ENCODE measurements around the gene PRPF4.

Gene PRPF4

DNA sequence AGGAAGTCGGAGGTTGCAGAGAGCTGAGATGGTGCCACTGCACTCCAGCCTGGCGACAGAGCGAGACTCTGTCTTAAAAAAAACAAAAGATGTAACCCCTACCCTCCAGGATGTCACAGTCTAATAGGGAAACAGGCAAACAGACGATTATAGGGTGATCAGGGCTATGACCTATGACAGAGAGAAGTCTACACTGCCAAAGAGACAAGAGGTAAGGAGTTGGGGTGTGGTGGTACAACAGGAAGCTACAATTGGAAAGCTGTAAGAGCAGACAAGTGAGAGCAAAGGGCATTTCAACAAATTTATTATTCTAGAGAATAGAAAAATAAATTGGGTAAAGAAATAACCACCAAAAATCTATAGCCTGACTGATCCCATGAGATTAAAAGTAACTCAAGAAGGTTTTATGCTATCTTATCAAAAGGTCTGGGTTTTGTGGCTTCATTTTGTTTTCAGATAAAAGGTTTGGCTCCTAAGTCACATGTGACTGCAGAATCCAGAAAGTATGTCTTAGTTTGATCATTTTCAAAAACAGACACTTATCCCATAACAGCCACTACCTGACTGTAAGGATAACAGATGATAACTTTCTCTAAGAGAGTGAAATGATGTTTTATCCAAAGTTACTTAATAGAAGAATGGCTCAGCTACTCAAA lies 7.4 kb upstream of the PRPF4 start:
- Histone ChIP-seq H3K4me3 (replicated peaks; ENCODE audit: insufficient read depth, low read length) (no peak overlapping the region), H3K27ac (replicated peaks) (no peak overlapping the region), H3K27me3 (ENCODE audit: insufficient read depth, poor library complexity, severe bottlenecking) (no peaks in the 10 kb centered on the region)
- no peak for DNase-seq (ENCODE audit: low read depth in 1 of 2, low spot score in 1 of 2)
- TF ChIP-seq POLR2AphosphoS5 (IDR thresholded peaks at IDR 0.05; ENCODE audit: low read depth) = no peak
- TF ChIP-seq SPI1 (IDR thresholded peaks at IDR 0.05; ENCODE audit: borderline replicate concordance, low read depth) = no peak
- TF ChIP-seq, protein P1, sequence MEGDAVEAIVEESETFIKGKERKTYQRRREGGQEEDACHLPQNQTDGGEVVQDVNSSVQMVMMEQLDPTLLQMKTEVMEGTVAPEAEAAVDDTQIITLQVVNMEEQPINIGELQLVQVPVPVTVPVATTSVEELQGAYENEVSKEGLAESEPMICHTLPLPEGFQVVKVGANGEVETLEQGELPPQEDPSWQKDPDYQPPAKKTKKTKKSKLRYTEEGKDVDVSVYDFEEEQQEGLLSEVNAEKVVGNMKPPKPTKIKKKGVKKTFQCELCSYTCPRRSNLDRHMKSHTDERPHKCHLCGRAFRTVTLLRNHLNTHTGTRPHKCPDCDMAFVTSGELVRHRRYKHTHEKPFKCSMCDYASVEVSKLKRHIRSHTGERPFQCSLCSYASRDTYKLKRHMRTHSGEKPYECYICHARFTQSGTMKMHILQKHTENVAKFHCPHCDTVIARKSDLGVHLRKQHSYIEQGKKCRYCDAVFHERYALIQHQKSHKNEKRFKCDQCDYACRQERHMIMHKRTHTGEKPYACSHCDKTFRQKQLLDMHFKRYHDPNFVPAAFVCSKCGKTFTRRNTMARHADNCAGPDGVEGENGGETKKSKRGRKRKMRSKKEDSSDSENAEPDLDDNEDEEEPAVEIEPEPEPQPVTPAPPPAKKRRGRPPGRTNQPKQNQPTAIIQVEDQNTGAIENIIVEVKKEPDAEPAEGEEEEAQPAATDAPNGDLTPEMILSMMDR (IDR thresholded peaks at IDR 0.05; ENCODE audit: insufficient read depth, low read length) = no peak
- no peak for TF ChIP-seq GABPA (IDR thresholded peaks at IDR 0.05; ENCODE audit: low read depth)
- TF ChIP-seq, protein P2, sequence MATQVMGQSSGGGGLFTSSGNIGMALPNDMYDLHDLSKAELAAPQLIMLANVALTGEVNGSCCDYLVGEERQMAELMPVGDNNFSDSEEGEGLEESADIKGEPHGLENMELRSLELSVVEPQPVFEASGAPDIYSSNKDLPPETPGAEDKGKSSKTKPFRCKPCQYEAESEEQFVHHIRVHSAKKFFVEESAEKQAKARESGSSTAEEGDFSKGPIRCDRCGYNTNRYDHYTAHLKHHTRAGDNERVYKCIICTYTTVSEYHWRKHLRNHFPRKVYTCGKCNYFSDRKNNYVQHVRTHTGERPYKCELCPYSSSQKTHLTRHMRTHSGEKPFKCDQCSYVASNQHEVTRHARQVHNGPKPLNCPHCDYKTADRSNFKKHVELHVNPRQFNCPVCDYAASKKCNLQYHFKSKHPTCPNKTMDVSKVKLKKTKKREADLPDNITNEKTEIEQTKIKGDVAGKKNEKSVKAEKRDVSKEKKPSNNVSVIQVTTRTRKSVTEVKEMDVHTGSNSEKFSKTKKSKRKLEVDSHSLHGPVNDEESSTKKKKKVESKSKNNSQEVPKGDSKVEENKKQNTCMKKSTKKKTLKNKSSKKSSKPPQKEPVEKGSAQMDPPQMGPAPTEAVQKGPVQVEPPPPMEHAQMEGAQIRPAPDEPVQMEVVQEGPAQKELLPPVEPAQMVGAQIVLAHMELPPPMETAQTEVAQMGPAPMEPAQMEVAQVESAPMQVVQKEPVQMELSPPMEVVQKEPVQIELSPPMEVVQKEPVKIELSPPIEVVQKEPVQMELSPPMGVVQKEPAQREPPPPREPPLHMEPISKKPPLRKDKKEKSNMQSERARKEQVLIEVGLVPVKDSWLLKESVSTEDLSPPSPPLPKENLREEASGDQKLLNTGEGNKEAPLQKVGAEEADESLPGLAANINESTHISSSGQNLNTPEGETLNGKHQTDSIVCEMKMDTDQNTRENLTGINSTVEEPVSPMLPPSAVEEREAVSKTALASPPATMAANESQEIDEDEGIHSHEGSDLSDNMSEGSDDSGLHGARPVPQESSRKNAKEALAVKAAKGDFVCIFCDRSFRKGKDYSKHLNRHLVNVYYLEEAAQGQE (IDR thresholded peaks at IDR 0.05; ENCODE audit: insufficient replicate concordance, low read depth) = no peak

DNA sequence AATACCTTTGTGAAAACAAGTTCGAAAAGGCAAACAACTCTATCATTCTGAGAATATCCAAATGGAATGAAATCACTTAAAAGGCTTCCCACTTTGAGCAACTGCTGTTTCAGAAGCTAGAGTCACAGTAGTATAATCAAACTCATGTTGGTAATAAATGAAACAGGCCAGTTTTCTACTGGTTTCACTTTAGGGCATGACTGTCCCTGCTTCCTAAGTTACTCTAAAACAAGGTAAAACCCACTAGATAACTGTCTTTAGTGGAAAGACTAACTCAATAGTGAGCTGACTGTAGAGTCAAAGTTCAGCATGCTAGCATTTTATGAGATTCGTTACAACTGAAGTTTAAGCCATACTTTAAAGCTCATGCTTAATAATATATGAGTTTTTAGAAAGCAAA lies 6.1 kb upstream of the PRPF4 start:
- TF ChIP-seq, protein P1 (IDR thresholded peaks at IDR 0.05; ENCODE audit: insufficient read depth, low read length) = no peak
- no peak for TF ChIP-seq POLR2AphosphoS5 (IDR thresholded peaks at IDR 0.05; ENCODE audit: low read depth)
- TF ChIP-seq GABPA (IDR thresholded peaks at IDR 0.05; ENCODE audit: low read depth) = no peak
- TF ChIP-seq, protein P2 (IDR thresholded peaks at IDR 0.05; ENCODE audit: insufficient replicate concordance, low read depth) = no peak
- TF ChIP-seq SPI1 (IDR thresholded peaks at IDR 0.05; ENCODE audit: borderline replicate concordance, low read depth) = no peak
- no peak overlapping the region for H3K4me3 ChIP-seq (replicated peaks; ENCODE audit: insufficient read depth, low read length)
- no peak overlapping the region for H3K27ac ChIP-seq (replicated peaks)
- no peaks in the 10 kb centered on the region for H3K27me3 ChIP-seq (ENCODE audit: insufficient read depth, poor library complexity, severe bottlenecking)
- no peak for DNase-seq (ENCODE audit: low read depth in 1 of 2, low spot score in 1 of 2)

DNA sequence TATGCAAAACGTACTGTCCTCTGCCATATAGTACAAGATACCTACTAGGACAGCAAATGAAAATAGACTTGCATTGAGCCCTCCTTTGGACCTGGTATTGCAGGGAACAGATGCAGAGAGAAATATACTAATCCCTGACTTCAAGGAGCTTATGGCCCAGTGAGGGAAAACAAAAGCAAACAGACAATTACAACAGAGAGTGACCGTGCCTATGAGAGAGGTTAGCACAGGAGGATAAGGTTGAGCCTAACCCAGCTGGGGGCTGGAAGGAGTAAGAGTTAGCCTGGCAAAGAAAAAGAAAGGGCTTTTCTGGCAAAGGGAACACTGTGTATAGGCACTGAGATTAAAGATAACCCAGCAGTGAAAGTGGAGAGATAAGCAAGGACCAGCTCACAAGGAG lies 5.6 kb upstream of the PRPF4 start:
- H3K27ac ChIP-seq (replicated peaks) = no peak overlapping the region
- no peak for DNase-seq (ENCODE audit: low read depth in 1 of 2, low spot score in 1 of 2)
- TF ChIP-seq POLR2AphosphoS5 (IDR thresholded peaks at IDR 0.05; ENCODE audit: low read depth) = no peak
- no peak for TF ChIP-seq GABPA (IDR thresholded peaks at IDR 0.05; ENCODE audit: low read depth)
- no peak for TF ChIP-seq SPI1 (IDR thresholded peaks at IDR 0.05; ENCODE audit: borderline replicate concordance, low read depth)
- TF ChIP-seq, protein P2 (IDR thresholded peaks at IDR 0.05; ENCODE audit: insufficient replicate concordance, low read depth) = no peak
- TF ChIP-seq, protein P1 (IDR thresholded peaks at IDR 0.05; ENCODE audit: insufficient read depth, low read length) = no peak
- no peaks in the 10 kb centered on the region for H3K27me3 ChIP-seq (ENCODE audit: insufficient read depth, poor library complexity, severe bottlenecking)
- H3K4me3 ChIP-seq (replicated peaks; ENCODE audit: insufficient read depth, low read length) = no peak overlapping the region

All from HL-60 (cell line).